Activated T-helper 17 cell treated with anti-CD3 and anti-CD28 coated beads, Interleukin-2, amount 50 U/mL, for 72 hours (primary cell): ENCODE data around the gene SERINC4. TPM values are rescaled to one million over a fixed set of nuclear protein-coding genes. Genes with fewer than 3 reads are reported as not detected.

Experiments
- ATAC-seq: fragments of 150-1000 bp; cut with Tn5 transposase; replicated peaks from 2 replicates; pipeline ENCODE4 v1.10.0; 2021; ENCODE audit warnings: mild to moderate bottlenecking, moderate library complexity
- H3K27ac Mint-ChIP-seq: one replicate; pipeline ENCODE4 v1.8.0; 2022; ENCODE audit warnings: mixed read lengths
- H3K27me3 Mint-ChIP-seq: one replicate; pipeline ENCODE4 v1.8.0; 2022; ENCODE audit warnings: mixed read lengths
- H3K36me3 Mint-ChIP-seq: one replicate; pipeline ENCODE4 v1.8.0; 2022; ENCODE audit warnings: low read depth, mild to moderate bottlenecking, mixed read lengths
- H3K4me1 Mint-ChIP-seq: one replicate; pipeline ENCODE4 v1.8.0; 2022; ENCODE audit warnings: mixed read lengths
- H3K4me3 Mint-ChIP-seq: one replicate; pipeline ENCODE4 v1.8.0; 2022; ENCODE audit warnings: mild to moderate bottlenecking, mixed read lengths
- H3K9me3 Mint-ChIP-seq: one replicate; pipeline ENCODE4 v1.8.0; 2022; ENCODE audit warnings: mixed read lengths
- total RNA-seq, 2 donors: library from RNA; stranded (reverse); gene quantifications; one replicate each; pipeline ENCODE4 v1.2.3, GENCODE V29; 2022

SERINC4 gene
- total RNA-seq, 2 donors from 2014 or later: 0.17 to 0.24 TPM

- ATAC-seq: no peak
- Mint-ChIP-seq H3K36me3 (peaks cover 26% of the 10 kb centered on the region), H3K9me3 (no peaks in the 10 kb centered on the region), H3K27me3 (no peaks in the 10 kb centered on the region), H3K27ac (no peak overlapping the region), H3K4me1 (peaks cover 11% of the 10 kb centered on the region), H3K4me3 (no peak overlapping the region)
Measured at GRCh38 chr15:43789409-43789808, 10.6 kb downstream of the SERINC4 start.

- no peak overlapping the region for H3K4me3 Mint-ChIP-seq
- no peaks in the 10 kb centered on the region for H3K27me3 Mint-ChIP-seq
Measured at GRCh38 chr15:43779016-43779415, 21.0 kb downstream of the SERINC4 start.

GRCh38 chr15:43777267-43777914 lies 22.6 kb downstream of the SERINC4 start:
- H3K4me1 Mint-ChIP-seq: peaks cover 6% of the 10 kb centered on the region
- peak overlapping the region; percentile 86 for H3K4me3 Mint-ChIP-seq
- no peaks in the 10 kb centered on the region for H3K9me3 Mint-ChIP-seq
- peaks cover 24% of the 10 kb centered on the region for H3K36me3 Mint-ChIP-seq
- no peaks in the 10 kb centered on the region for H3K27me3 Mint-ChIP-seq
- H3K27ac Mint-ChIP-seq: peak overlapping the region; percentile 86
- peak; percentile 76 for ATAC-seq

More at GRCh38 chr15:43779016-43779415, 21.0 kb downstream of the SERINC4 start:
- Mint-ChIP-seq H3K4me1 (peaks cover 6% of the 10 kb centered on the region), H3K9me3 (no peaks in the 10 kb centered on the region), H3K36me3 (peaks cover 8% of the 10 kb centered on the region), H3K27ac (no peak overlapping the region)
- ATAC-seq: no peak

- Mint-ChIP-seq H3K4me1 (peaks cover 6% of the 10 kb centered on the region), H3K9me3 (no peaks in the 10 kb centered on the region), H3K27me3 (no peaks in the 10 kb centered on the region), H3K27ac (peak within 1 kb of the TSS; percentile 86), H3K36me3 (peaks cover 30% of the 10 kb centered on the region), H3K4me3 (peak within 1 kb of the TSS; percentile 86)
- peak; percentile 68 for ATAC-seq
Measured at GRCh38 chr15:43776718-43777266, 23.2 kb downstream of the SERINC4 start, which contains the start of gene ELL3. TSS of gene ELL3 (minus strand) at chr15:43776966. CDS start at chr15:43776901, 65 bp downstream.

- no peaks in the 10 kb centered on the region for H3K9me3 Mint-ChIP-seq
- H3K27ac Mint-ChIP-seq: peak overlapping the region; percentile 59
- peak overlapping the region; percentile 86 for H3K4me3 Mint-ChIP-seq
- peaks cover 6% of the 10 kb centered on the region for H3K4me1 Mint-ChIP-seq
- H3K27me3 Mint-ChIP-seq: no peaks in the 10 kb centered on the region
- H3K36me3 Mint-ChIP-seq: peaks cover 36% of the 10 kb centered on the region
- ATAC-seq: peak; percentile 33
Measured at GRCh38 chr15:43776101-43776717, 23.8 kb downstream of the SERINC4 start.

- H3K27ac Mint-ChIP-seq: no peak overlapping the region
- no peaks in the 10 kb centered on the region for H3K9me3 Mint-ChIP-seq
- no peak for ATAC-seq
- peaks cover 6% of the 10 kb centered on the region for H3K4me1 Mint-ChIP-seq
- H3K27me3 Mint-ChIP-seq: no peaks in the 10 kb centered on the region
- peak overlapping the region; percentile 86 for H3K4me3 Mint-ChIP-seq
- H3K36me3 Mint-ChIP-seq: peaks cover 43% of the 10 kb centered on the region
Measured at GRCh38 chr15:43775411-43775965, 24.5 kb downstream of the SERINC4 start.

- H3K27me3 Mint-ChIP-seq: no peaks in the 10 kb centered on the region
- peaks cover 4% of the 10 kb centered on the region for H3K4me1 Mint-ChIP-seq
- ATAC-seq: no peak
- H3K27ac Mint-ChIP-seq: no peak overlapping the region
- no peak overlapping the region for H3K4me3 Mint-ChIP-seq
- H3K9me3 Mint-ChIP-seq: no peaks in the 10 kb centered on the region
- peaks cover 58% of the 10 kb centered on the region for H3K36me3 Mint-ChIP-seq
Measured at GRCh38 chr15:43774062-43774461, 26.0 kb downstream of the SERINC4 start.

- H3K27me3 Mint-ChIP-seq: no peaks in the 10 kb centered on the region
- H3K27ac Mint-ChIP-seq: no peak overlapping the region
- peaks cover 72% of the 10 kb centered on the region for H3K36me3 Mint-ChIP-seq
- no peaks in the 10 kb centered on the region for H3K9me3 Mint-ChIP-seq
- H3K4me1 Mint-ChIP-seq: no peaks in the 10 kb centered on the region
- no peak for ATAC-seq
- H3K4me3 Mint-ChIP-seq: no peak overlapping the region
Measured at GRCh38 chr15:43772624-43773023, 27.4 kb downstream of the SERINC4 start.

- Mint-ChIP-seq H3K36me3 (peaks cover 80% of the 10 kb centered on the region), H3K27ac (no peak overlapping the region)
Measured at GRCh38 chr15:43771816-43772215, 28.2 kb downstream of the SERINC4 start.

GRCh38 chr15:43769584-43770228 lies 30.3 kb downstream of the SERINC4 start:
- H3K27ac Mint-ChIP-seq: no peak overlapping the region
- no peaks in the 10 kb centered on the region for H3K27me3 Mint-ChIP-seq
- no peak overlapping the region for H3K4me3 Mint-ChIP-seq
- H3K4me1 Mint-ChIP-seq: no peaks in the 10 kb centered on the region
- H3K9me3 Mint-ChIP-seq: no peaks in the 10 kb centered on the region
- ATAC-seq: peak; percentile 62
- peaks cover 100% of the 10 kb centered on the region for H3K36me3 Mint-ChIP-seq

More at GRCh38 chr15:43771816-43772215, 28.2 kb downstream of the SERINC4 start:
- H3K27me3 Mint-ChIP-seq: no peaks in the 10 kb centered on the region
- H3K4me3 Mint-ChIP-seq: no peak overlapping the region
- H3K9me3 Mint-ChIP-seq: no peaks in the 10 kb centered on the region
- no peak for ATAC-seq
- H3K4me1 Mint-ChIP-seq: no peaks in the 10 kb centered on the region

- Mint-ChIP-seq H3K27me3 (no peaks in the 10 kb centered on the region), H3K9me3 (no peaks in the 10 kb centered on the region), H3K27ac (peak overlapping the region; percentile 61), H3K4me3 (no peak overlapping the region), H3K36me3 (peaks cover 100% of the 10 kb centered on the region), H3K4me1 (no peaks in the 10 kb centered on the region)
- ATAC-seq: no peak
Measured at GRCh38 chr15:43763819-43764446, 36.1 kb downstream of the SERINC4 start.

GRCh38 chr15:43762824-43763223 lies 37.2 kb downstream of the SERINC4 start:
- Mint-ChIP-seq H3K4me1 (no peaks in the 10 kb centered on the region), H3K27ac (no peak overlapping the region), H3K9me3 (no peaks in the 10 kb centered on the region), H3K27me3 (no peaks in the 10 kb centered on the region), H3K36me3 (peaks cover 100% of the 10 kb centered on the region), H3K4me3 (no peak overlapping the region)
- no peak for ATAC-seq

GRCh38 chr15:43751885-43752284 lies 48.1 kb downstream of the SERINC4 start:
- Mint-ChIP-seq H3K9me3 (no peaks in the 10 kb centered on the region), H3K36me3 (peaks cover 96% of the 10 kb centered on the region), H3K4me1 (peaks cover 13% of the 10 kb centered on the region), H3K27ac (no peak overlapping the region), H3K4me3 (peak overlapping the region; percentile 98), H3K27me3 (no peaks in the 10 kb centered on the region)
- ATAC-seq: no peak
